GM03348 (cell line): ENCODE results near the gene KHDC1L.
"Not testable (repeated sequence)": the region's sequence is repeated elsewhere in the genome, so short reads cannot be mapped to it uniquely, and the experiment has no call there.

Experiments
- DNase-seq: peaks from one replicate; pipeline ENCODE4 v3.0.0; 2012; ENCODE audit warnings: low spot score

The KHDC1L gene

GRCh38 chr6:73204252-73204651 lies 21.0 kb downstream of the KHDC1L start:
- DNase-seq = no peak

- no peak for DNase-seq
Measured at GRCh38 chr6:73203098-73203497, 22.2 kb downstream of the KHDC1L start.

- peak; percentile 7 for DNase-seq
Measured at GRCh38 chr6:73200735-73201134, 24.6 kb downstream of the KHDC1L start.

DNA sequence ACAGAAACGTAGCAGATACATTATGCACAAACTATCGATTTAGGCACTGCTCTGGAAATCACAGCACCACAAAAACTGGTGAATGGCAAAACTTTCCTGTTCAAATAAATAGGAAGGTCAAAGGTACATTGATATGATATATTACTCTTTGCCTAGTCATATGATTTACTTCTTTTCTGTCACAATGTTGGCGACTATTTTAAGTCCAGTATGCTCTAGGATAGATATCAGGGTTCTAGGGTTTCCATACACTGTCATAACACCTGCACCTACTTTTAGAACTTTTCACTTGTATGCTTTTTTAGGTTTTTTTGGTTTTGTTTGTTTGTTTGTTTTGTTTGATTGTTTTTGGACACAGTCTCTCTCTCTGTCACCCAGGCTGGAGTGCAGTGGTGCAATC lies 25.0 kb downstream of the KHDC1L start:
- no peak for DNase-seq

DNA sequence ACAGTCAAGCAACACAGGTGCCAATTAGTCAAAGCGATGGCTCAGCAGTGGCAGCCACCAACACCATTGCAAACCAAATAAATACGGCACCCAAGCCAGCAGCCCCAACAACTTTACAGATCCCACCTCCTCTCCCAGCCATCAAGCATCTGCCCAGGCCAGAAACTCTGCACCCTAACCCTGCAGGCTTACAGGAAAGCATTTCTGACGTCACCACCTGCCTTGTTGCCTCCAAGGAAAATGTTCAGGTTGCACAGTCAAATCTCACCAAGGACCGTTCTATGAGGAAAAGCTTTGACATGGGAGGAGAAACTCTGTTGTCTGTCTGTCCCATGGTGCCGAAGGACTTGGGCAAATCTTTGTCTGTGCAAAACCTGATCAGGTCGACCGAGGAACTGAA lies 30.6 kb downstream of the KHDC1L start:
- no peak for DNase-seq

- not testable (repeated sequence) for DNase-seq
Measured at GRCh38 chr6:73193302-73193701, 32.0 kb downstream of the KHDC1L start.

- no peak for DNase-seq
Measured at GRCh38 chr6:73182021-73182607, 43.2 kb downstream of the KHDC1L start.

DNA sequence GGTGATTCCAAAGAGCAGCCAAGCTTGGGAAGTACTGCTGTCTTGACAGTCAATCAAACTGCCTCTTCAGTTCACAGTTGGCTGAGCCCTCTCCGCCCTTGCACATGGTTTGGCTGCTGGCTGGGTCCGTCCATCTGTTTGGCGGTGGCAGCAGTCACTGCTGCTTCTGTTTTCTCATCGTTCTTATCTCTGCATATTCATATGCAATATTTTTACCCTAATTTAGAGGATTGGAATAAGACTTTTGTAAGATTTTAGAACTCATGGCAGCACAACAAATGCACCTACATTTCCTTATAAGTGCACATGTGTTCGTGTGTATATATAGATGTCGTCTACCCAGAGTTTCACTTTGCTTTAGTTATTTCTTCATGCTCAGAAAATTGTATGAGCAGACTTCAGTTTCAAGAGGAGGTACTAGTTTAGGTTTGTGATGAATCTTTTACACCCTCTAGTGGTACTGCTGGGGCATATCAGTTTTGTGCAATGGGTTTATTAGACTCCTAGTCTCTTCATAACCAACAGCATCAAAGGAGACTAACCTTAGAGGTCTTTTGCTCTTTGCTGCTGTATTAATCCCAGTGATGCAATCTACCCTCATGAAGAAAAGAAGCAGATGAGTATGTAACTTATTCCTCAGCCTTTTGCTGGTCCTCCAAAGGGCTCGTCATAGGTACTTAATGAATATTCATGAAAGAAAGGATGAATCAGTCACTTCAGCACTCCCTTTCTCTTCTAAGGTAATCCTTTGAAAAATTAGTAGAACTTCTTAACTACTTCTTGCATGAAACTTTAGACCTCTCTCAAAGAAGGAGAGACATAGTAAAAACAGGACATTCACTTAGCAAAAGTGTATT lies 44.3 kb downstream of the KHDC1L start:
- peak; percentile 78 for DNase-seq

DNA sequence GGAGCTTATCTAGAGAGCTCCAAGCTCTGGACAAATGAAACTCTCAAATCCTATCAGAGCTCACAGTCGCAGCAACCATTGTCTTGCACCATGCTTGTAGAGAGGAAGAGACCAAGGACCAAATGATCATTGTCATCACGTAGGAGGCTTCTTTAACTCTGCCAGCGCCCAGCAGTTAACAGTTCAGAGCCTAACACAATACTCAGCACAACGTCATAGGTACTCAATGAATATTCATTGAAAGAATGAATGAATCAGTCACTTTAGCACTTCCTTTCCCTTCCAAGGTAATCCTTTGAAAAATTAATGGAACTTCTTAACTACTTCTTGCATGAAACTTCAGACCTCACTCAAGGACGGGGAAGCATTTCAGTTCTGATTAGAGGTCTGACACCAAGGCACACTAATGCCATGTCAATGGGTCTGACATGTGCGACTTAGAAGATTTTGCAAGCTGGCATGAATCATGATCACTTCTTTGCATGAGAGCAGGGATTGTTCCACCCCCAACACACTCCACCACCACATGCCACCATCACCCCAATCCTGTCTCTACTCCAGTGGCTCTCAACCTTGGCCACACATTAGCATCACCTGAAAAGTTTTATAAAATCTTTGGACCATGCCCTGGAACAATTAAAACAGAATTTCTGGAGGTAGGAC lies 45.1 kb downstream of the KHDC1L start:
- peak; percentile 20 for DNase-seq

- no peak for DNase-seq
Measured at GRCh38 chr6:73177221-73177944, 47.9 kb downstream of the KHDC1L start.

DNA sequence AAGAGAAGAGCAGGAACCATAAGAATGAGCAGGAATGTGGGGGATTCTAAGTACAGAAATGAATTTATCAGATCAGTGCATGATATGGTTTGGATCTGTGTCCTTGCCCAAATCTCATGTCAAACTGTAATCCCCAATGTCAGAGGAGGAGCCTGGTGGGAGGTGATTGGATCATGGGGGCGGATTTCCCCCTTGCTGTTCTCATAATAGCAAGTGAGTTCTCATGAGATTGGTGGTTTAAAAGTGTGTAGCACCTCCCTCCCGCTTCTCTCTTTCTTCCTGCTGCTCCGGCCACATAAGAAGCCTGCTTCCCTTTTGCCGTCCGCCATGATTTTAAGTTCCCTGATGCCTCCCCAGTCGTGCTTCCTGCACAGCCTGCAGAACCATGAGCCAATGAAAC lies 49.2 kb downstream of the KHDC1L start:
- no peak for DNase-seq

- DNase-seq = no peak
Measured at GRCh38 chr6:73174646-73175045, 50.6 kb downstream of the KHDC1L start.
